Right lobe of liver (tissue), 4 donors: ENCODE measurements around the gene ARL15.

ENCODE experiments used
- POLR2A ChIP-seq: fragments of 450-650 bp; IDR thresholded peaks from one replicate; pipeline ENCODE4 v1.6.1; 2017; ENCODE audit warnings: antibody characterized with exemption, mild to moderate bottlenecking
- TF ChIP-seq, protein P1 (sequence below), 4 donors: fragments of 200-600 bp in 3 of 4; fragments of 450-650 bp in 1 of 4; IDR thresholded peaks; one replicate each; pipeline versions ENCODE4 v1.5.1 to v1.8.0; 2016 to 2022; ENCODE audit warnings: antibody characterized with exemption in 4 of 4, mild to moderate bottlenecking in 2 of 4
- donor health status: DM: no; HTN: no; CAD: no.
- donor health status: DM: no; HTN: no; CAD: no.
- donor health status: DM: no; HTN: yes; CAD: no.

DNA sequence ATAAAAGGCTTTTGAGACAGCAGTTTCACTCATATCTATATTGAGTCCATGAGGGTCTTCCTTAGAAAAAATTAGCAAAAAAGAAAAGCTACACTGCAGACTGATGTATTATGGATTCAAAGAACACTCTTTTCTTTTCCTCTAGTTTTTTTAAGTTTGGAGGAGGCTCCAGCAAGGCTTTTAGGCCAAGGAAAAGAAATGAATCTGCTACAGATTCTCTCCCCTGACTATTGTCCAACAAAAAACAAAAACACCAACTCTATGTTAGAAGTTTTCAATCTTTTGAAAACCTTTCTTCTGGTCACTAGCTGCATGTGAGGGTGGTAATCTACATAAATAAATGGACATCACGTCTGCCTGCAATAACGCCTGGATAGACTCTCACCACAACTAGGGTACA is 310.4 kb downstream of the ARL15 start:
- TF ChIP-seq, protein P1, sequence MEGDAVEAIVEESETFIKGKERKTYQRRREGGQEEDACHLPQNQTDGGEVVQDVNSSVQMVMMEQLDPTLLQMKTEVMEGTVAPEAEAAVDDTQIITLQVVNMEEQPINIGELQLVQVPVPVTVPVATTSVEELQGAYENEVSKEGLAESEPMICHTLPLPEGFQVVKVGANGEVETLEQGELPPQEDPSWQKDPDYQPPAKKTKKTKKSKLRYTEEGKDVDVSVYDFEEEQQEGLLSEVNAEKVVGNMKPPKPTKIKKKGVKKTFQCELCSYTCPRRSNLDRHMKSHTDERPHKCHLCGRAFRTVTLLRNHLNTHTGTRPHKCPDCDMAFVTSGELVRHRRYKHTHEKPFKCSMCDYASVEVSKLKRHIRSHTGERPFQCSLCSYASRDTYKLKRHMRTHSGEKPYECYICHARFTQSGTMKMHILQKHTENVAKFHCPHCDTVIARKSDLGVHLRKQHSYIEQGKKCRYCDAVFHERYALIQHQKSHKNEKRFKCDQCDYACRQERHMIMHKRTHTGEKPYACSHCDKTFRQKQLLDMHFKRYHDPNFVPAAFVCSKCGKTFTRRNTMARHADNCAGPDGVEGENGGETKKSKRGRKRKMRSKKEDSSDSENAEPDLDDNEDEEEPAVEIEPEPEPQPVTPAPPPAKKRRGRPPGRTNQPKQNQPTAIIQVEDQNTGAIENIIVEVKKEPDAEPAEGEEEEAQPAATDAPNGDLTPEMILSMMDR (IDR thresholded peaks at IDR 0.05): no peak
- TF ChIP-seq POLR2A: no peak
